ENCODE measurements around the gene SCCPDH.
"Not testable (repeated sequence)": the region's sequence is repeated elsewhere in the genome, so short reads cannot be mapped to it uniquely, and the experiment has no call there.

The SCCPDH gene

DNA sequence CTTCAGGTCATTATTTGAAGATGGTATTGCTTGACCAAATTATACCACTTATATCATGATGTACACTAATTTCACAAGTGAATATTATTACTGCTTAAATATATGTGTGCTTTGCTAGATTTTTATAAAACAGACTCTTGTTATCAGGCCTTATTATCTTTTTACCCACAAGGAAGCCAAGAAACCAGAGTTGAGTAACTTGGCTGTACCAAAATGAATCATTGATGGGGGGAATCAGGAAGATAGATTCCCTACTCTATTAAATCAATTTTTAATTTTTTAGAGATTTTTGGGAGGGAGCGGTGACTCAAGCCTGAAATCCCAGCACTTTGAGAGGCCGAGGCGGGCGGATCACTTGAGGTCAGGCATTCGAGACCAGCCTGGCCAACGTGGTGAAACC, 16.0 kb upstream of the SCCPDH start:
- DNase-seq (ENCODE audit: low spot score): no peak

DNA sequence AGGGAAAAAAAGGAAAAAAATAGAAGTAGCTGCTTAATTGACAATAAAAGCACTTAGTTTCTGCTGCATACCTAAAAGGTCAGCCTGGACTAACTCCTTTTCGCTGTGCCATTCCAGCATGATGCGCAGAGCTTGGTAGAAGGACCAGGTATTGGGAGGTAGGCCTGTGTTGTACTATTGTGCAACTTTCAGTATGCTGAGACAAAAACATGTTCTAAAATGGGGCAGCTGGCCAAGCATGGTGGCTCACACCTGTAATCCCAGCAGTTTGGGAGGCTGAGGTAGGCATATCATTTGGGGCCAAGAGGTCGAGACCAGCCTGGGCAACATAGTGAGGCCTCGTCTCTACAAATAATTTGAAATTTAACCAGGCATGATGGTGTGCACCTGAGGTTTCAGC, 15.0 kb upstream of the SCCPDH start:
- no peak for DNase-seq (ENCODE audit: low spot score)

GRCh38 chr1:246709835-246710234, 14.4 kb upstream of the SCCPDH start:
- DNase-seq (ENCODE audit: low spot score): no peak

- DNase-seq (ENCODE audit: low spot score): no peak
These were observed 12.6 kb upstream of the SCCPDH start for GRCh38 chr1:246711548-246712003.

DNA sequence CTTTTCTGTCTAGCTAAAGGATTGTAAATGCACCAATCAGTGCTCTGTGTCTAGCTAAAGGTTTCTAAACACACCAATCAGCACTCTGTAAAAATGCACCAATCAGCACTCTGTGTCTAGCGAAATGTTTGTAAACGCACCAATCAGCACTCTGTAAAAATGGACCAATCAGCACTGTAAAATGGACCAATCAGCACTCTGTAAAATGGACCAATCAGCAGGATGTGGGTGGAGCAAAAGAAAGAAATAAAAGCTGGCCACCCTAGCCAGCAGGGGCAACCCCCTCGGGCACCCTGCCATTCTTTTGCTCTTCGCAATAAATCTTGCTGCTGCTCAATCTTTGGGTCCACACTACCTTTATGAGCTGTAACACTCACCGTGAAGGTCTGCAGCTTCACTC, 11.8 kb upstream of the SCCPDH start:
- DNase-seq (ENCODE audit: low spot score): not testable (repeated sequence)

GRCh38 chr1:246719361-246719760, 4.8 kb upstream of the SCCPDH start:
- DNase-seq (ENCODE audit: low spot score): not testable (repeated sequence)

DNA sequence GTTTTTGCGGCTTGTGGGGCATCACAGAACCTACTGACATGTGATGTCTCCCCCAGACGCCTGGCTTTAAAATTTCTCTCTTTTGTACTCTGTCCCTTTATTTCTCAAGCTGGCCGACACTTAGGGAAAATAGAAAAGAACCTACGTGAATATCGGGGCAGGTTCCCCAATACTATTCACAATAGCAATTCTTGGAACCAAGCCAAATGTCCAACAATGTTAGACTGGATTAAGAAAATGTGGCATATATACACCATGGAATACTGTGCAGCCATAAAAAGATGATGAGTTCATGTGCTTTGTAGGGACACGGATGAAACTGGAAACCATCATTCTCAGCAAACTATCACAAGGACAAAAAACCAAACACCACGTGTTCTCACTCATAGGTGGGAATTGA, 3.4 kb upstream of the SCCPDH start:
- not testable (repeated sequence) for DNase-seq (ENCODE audit: low spot score)

DNA sequence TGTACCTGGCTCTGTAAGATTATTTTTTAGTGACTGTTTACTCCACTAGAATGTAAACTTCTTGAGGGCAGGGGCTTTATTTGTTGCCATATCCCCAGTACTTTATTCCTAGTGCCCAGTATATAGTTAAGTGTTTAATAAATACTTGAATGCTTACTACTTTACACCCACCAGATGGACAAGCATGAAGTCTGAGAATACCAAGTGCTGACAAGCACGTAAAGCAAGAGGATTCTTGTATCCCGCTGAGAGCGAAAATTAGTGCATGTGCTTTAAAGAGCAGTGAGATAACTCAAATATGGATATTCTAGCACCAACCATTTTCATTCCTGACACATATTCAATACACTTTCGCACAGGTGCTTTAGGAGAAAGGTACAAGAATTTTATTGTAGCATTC, 1.5 kb upstream of the SCCPDH start:
- DNase-seq (ENCODE audit: low spot score): no peak

DNA sequence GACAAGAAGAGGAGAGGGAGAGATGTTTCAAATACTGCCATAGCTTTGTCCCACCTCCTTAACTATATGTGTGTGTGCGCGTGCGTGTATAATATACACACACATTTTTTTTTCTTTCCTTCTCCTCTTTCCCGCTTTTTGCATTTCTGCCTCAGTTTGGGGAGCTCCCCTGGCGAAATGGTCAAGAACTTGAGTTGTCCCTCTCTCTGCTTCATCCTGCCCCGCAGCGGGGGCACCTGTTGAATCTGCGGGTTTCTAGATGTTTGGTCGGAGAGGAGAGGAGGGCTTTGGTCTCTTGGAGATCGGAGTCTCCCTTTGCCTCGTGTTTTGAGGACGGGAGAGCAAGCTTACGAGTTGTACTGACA, 504 bp downstream of the SCCPDH start:
- no peak for DNase-seq (ENCODE audit: low spot score)

- DNase-seq (ENCODE audit: low spot score): no peak
These were observed 982 bp downstream of the SCCPDH start for GRCh38 chr1:246725191-246725590.

- no peak for DNase-seq (ENCODE audit: low spot score)
These were observed 2.1 kb downstream of the SCCPDH start for GRCh38 chr1:246726255-246726679.

GRCh38 chr1:246726881-246727280, 2.7 kb downstream of the SCCPDH start:
- no peak for DNase-seq (ENCODE audit: low spot score)

DNA sequence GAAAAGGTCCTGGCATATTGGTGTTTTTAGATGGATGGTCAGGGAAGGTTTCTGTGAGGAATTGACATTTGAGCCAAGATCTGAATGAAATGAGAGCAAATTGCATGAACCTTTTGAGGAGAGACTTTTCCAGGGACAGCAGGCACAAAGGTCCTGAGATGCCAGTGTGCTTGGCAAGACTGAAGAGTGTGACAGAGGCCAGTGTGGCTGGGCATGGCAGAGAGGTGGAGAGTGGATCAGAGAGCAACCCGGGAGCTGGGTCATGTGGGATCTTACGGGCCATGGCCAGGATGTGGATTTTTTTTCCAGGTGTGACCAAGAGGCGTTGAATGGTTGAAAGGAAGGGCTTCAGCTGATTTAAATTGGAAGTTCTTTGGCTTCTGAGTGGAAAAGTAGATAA, 3.4 kb downstream of the SCCPDH start:
- no peak for DNase-seq (ENCODE audit: low spot score)

DNA sequence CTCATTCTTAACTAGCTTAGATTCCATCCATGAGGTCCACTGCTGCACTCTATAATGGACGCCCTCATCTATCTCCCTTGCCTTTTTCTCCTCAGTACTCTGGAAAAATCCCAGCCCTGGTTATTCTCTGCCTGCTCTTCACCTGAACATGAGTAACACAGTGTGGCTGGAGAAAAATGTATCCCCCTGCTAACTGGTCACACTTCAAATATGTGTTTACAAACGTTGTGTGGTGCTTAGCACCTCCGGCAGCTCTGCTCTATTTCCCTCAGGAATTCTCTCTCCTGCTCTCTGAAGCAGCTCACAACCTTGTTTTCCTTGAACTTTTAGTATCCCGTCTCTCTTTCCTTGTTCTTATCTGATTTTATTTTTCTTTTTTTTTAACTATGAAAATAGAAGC, 4.1 kb downstream of the SCCPDH start:
- DNase-seq (ENCODE audit: low spot score): no peak

DNA sequence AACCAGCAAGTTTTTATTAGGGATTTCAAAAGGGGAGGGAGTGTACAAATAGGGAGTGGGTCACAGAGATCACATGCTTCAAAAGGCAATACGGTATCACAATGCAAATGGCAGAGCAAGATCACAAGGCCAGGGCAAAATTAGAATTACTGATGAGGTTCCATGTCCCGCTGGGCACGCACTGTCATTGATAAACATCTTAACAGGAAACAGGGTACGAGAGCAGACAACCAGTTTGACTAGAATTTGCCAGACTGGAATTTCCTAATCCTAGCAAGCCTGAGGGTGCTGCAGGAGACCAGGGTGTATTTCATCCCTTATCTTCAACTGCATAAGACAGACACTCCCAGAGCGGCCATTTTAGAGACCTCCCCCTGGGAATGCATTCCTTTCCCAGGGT, 4.8 kb downstream of the SCCPDH start:
- not testable (repeated sequence) for DNase-seq (ENCODE audit: low spot score)

- no peak for DNase-seq (ENCODE audit: low spot score)
These were observed 6.6 kb downstream of the SCCPDH start for GRCh38 chr1:246730839-246731238.

DNA sequence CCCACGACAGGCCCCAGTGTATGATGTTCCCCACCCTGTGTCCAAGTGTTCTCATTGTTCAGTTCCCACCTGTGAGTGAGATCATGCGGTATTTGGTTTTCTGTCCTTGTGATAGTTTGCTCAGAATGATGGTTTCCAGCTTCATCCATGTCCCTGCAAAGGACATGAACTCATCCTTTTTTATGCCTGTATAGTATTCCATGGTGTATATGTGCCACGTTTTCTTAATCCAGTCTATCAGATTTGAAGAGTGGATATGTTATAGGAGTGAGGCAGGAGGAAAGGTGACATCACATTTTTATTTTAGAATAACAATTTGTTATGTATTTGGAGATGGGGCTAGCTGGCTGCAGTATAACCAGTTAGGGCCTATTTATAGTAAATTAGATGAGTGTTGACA, 7.7 kb downstream of the SCCPDH start:
- DNase-seq (ENCODE audit: low spot score): not testable (repeated sequence)

GRCh38 chr1:246733704-246734103, 9.5 kb downstream of the SCCPDH start:
- DNase-seq (ENCODE audit: low spot score): no peak

DNA sequence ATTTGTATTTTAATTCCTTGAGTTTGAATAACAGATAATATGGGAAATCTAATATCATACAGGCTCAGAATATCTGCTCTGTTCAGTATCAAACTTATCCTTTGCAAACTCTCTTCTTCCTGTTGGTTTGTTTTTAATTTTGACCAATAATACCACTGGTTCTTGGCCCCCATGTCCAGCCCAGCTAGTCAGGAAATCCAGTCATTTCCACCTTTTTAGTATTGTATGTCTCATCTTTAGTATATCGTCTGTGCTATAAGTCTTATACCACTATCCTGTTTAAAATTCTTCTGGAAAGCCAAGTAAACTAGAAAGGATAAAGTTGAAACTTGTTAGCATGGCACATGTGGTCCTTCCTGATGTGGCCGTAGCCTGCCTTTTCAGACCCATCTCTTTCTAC, 10.7 kb downstream of the SCCPDH start:
- DNase-seq (ENCODE audit: low spot score): no peak

DNA sequence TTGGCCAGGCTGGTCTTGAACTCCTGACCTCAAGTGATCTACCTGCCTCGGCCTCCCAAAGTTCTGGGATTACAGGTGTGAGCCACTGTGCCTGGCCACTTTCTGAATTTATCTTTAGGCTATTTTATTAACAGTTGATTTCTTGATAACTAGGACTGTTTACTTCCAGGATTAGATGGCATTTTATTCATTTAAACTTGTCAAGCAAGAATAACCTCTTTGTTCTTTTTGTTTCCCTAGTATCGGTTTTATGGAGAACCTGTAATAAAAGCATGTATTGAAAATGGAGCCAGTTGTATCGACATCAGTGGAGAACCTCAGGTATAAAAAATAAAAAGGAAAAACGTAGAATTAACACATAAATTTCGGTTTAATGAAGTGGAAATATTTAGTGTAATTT, 11.5 kb downstream of the SCCPDH start:
- DNase-seq (ENCODE audit: low spot score): no peak

DNA sequence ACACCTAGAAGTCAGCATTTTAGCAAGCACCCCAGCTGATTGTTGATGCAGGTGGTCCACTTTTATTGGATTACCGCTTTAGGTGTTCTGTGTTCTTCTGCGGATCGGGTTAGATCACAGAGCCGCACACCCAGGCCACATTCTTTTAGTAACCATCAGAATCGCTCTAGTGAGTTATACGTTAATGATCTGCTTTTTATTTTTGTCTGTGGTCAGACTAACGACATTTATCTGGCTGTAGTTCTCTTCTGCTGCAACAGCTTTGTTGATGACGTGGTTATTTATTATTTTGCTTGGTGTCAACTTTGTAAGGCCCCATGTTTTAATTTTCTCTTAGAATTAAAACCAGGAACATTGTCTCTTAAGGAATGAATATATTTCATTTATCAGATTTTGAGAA, 18.2 kb downstream of the SCCPDH start:
- no peak for DNase-seq (ENCODE audit: low spot score)

GRCh38 chr1:246746155-246746554, 21.9 kb downstream of the SCCPDH start:
- DNase-seq (ENCODE audit: low spot score): not testable (repeated sequence)

- no peak for DNase-seq (ENCODE audit: low spot score)
These were observed 23.8 kb downstream of the SCCPDH start for GRCh38 chr1:246748006-246748405.

- DNase-seq (ENCODE audit: low spot score): no peak
These were observed 24.7 kb downstream of the SCCPDH start for GRCh38 chr1:246748867-246749266.

DNA sequence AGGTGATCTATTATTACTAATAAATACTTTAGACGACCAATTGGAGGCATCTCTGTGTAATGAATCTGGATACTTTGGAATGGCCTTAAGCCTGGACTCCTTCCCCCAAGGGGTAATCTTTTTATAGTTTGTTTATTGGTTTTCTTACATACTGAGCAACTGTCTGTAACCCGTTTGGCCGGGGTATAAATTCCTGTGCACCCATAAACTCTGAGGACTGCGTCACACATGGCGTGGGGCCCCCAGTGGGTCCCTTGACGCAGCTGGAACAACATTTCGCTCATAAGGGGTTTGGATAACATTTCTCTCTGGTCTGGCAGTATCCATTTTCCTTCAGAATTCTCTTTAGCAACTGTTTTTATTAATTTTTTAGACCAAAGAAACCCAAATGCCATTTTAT, 26.5 kb downstream of the SCCPDH start:
- no peak for DNase-seq (ENCODE audit: low spot score)
